Activated T-helper 17 cell treated with anti-CD3 and anti-CD28 coated beads, Interleukin-2, amount 50 U/mL, for 72 hours (primary cell): ENCODE data around the gene EVC2. TPM values are rescaled to one million over a fixed set of nuclear protein-coding genes. Genes with fewer than 3 reads are reported as not detected.

ENCODE experiments used
- total RNA-seq, 2 donors: library from RNA; stranded (reverse); gene quantifications; one replicate each; pipeline ENCODE4 v1.2.3, GENCODE V29; 2022

Gene EVC2
- total RNA-seq, 2 donors from 2014 or later, result 4.0 to 6.2 TPM

Other genes with a start within 250 kb of the EVC2 start
- gene EVC, start 2.6 kb upstream of the EVC2 start, total RNA-seq, result 10 to 100 TPM in 1 of 2 donors, 1 to 10 TPM in 1; 7.8 to 10.5 TPM
- gene CRMP1, start 184.5 kb upstream of the EVC2 start, total RNA-seq, result not detected